KMS-11 (cell line): ENCODE results near the gene CMIP.

Experiments used
- H2AFZ ChIP-seq: fragments of 200-600 bp; sonication (generic); 2 replicates; pipeline ENCODE4 v1.6.1; 2016; ENCODE audit warnings: antibody characterized with exemption, mixed run types, low read depth
- H3K27ac ChIP-seq: fragments of 200-600 bp; sonication (generic); 2 replicates; pipeline ENCODE4 v1.6.1; 2016; ENCODE audit warnings: mild to moderate bottlenecking, mixed run types
- H3K27me3 ChIP-seq: fragments of 200-600 bp; sonication (generic); 2 replicates; pipeline ENCODE4 v1.6.1; 2017; ENCODE audit warnings: mild to moderate bottlenecking, low read depth, mixed run types, moderate library complexity; ENCODE audit not compliant: insufficient read depth
- H3K36me3 ChIP-seq: fragments of 200-600 bp; sonication (generic); 2 replicates; pipeline ENCODE4 v1.6.1; 2017; ENCODE audit warnings: mild to moderate bottlenecking, mixed run types; ENCODE audit not compliant: insufficient read depth
- H3K4me1 ChIP-seq: fragments of 200-600 bp; sonication (generic); 2 replicates; pipeline ENCODE4 v1.6.1; 2016; ENCODE audit warnings: mild to moderate bottlenecking, low read depth, mixed run types; ENCODE audit not compliant: poor library complexity, severe bottlenecking
- H3K4me2 ChIP-seq: fragments of 200-600 bp; sonication (generic); 2 replicates; pipeline ENCODE4 v1.7.0; 2016; ENCODE audit warnings: mild to moderate bottlenecking, mixed run types
- H3K4me3 ChIP-seq: fragments of 200-600 bp; sonication (generic); IDR thresholded peaks from 2 replicates; pipeline ENCODE4 v1.6.1; 2017; ENCODE audit warnings: low read depth, low read length, mixed read lengths; ENCODE audit not compliant: insufficient read depth
- H3K79me2 ChIP-seq: fragments of 200-600 bp; sonication (generic); 2 replicates; pipeline ENCODE4 v1.6.1; 2016; ENCODE audit warnings: low read depth, mixed run types; ENCODE audit not compliant: insufficient read depth
- H3K9ac ChIP-seq: fragments of 200-600 bp; sonication (generic); 2 replicates; pipeline ENCODE4 v1.6.1; 2016; ENCODE audit warnings: mild to moderate bottlenecking, mixed run types
- H4K20me1 ChIP-seq: fragments of 200-600 bp; sonication (generic); 2 replicates; pipeline ENCODE4 v1.6.1; 2016; ENCODE audit warnings: mild to moderate bottlenecking, mixed run types; ENCODE audit not compliant: insufficient read depth
- TF ChIP-seq, protein P1 (sequence below): fragments of 200-600 bp; sonication (generic); conservative IDR thresholded peaks from 2 replicates; pipeline ENCODE4 v1.6.1; 2017; ENCODE audit warnings: low read depth, mild to moderate bottlenecking, antibody characterized with exemption, low read length, moderate library complexity, mixed read lengths

The CMIP gene

DNA sequence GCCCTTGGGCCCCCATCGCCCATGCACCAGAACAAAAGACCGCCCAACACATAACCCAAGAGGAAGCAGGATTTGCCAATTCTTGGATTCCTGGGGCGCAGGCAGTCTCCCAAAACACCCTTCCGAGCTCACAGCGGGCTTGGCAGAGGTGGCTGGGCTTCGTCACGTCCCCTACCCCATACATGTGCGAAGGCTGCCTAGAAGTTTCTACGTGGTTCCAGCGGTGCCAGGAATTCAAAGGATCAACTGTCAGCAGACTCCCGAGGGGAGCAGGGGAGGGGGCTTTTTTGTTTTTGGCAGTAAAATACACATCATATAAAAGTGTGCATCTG is 253.7 kb downstream of the CMIP start:
- Histone ChIP-seq H3K27me3 (no peaks in the 10 kb centered on the region), H3K79me2 (no peaks in the 10 kb centered on the region), H4K20me1 (no peaks in the 10 kb centered on the region), H3K27ac (no peak overlapping the region), H3K4me3 (no peak overlapping the region), H3K36me3 (no peaks in the 10 kb centered on the region; the same call in 1 of the 2 replicates), H2AFZ (no peak overlapping the region), H3K4me2 (no peak overlapping the region), H3K9ac (no peak overlapping the region), H3K4me1 (peaks cover 7% of the 10 kb centered on the region)
- TF ChIP-seq, protein P1, sequence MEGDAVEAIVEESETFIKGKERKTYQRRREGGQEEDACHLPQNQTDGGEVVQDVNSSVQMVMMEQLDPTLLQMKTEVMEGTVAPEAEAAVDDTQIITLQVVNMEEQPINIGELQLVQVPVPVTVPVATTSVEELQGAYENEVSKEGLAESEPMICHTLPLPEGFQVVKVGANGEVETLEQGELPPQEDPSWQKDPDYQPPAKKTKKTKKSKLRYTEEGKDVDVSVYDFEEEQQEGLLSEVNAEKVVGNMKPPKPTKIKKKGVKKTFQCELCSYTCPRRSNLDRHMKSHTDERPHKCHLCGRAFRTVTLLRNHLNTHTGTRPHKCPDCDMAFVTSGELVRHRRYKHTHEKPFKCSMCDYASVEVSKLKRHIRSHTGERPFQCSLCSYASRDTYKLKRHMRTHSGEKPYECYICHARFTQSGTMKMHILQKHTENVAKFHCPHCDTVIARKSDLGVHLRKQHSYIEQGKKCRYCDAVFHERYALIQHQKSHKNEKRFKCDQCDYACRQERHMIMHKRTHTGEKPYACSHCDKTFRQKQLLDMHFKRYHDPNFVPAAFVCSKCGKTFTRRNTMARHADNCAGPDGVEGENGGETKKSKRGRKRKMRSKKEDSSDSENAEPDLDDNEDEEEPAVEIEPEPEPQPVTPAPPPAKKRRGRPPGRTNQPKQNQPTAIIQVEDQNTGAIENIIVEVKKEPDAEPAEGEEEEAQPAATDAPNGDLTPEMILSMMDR, result no peak

DNA sequence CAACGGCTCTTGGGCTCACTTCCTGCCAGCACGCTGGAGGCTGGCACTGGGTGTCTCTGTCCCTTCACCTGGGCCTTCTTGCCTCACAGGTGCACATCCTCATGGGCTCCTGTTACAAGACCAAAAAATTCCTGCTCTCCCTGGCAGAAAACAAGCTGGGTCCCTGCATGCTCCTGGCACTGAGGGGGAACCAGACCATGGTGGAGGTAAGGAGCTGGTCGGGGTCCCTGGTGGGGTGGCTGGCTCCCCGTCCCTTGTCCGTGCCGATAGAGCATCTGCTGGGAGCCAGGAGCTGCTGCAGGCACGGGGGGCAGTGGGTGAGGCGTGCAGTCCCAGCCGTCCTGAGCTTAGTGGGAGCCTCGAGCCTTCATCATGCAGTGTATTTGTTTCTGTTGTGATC is 255.0 kb downstream of the CMIP start:
- Histone ChIP-seq H3K4me1 (peaks cover 7% of the 10 kb centered on the region), H3K36me3 (no peaks in the 10 kb centered on the region), H3K79me2 (no peaks in the 10 kb centered on the region)

DNA sequence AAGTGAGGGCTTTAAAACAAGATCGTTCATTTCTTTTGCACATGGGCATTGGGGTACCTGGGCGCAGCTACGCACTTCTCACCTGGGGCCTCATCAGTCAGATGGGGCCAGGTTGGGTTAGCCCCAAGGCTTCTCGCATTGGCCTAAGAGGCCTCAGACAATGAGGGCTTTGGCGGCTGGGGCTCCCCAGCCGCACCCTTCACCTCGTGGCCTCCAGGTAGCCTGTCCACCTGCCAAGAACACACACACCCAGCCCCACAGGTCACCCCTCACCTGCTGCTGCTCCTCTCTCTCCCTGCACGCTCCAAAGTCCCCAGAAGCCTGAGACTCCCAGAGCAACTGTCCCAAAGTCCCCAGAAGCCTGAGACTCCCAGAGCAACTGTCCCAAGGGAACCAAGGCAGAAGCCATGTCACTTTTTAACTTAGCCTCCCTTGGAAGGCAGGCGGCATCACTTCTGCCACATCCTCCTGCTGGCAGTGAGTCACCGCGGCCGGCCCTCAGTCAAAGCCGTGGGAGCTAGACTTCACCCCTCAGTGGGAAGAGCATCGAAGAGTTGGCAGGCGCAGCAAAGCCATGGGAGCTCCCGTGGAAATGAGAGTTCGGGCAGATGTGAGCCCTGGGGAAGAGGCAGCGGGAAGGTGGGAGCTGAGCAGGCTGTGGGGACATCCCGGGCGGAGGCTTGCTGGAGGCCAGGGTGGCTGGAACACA is 255.6 kb downstream of the CMIP start:
- no peak overlapping the region for H3K9ac ChIP-seq
- TF ChIP-seq, protein P1, result no peak
- H2AFZ ChIP-seq, result no peak overlapping the region
- no peak overlapping the region for H3K4me2 ChIP-seq
- no peak overlapping the region for H3K4me3 ChIP-seq
- H3K4me1 ChIP-seq, result peaks cover 7% of the 10 kb centered on the region
- H4K20me1 ChIP-seq, result no peaks in the 10 kb centered on the region
- no peaks in the 10 kb centered on the region for H3K36me3 ChIP-seq
- no peaks in the 10 kb centered on the region for H3K79me2 ChIP-seq
- H3K27me3 ChIP-seq, result no peaks in the 10 kb centered on the region
- H3K27ac ChIP-seq, result no peak overlapping the region

More for the DNA sequence above, 255.0 kb downstream of the CMIP start:
- TF ChIP-seq, protein P1, result no peak
- H3K9ac ChIP-seq, result no peak overlapping the region
- H4K20me1 ChIP-seq, result no peaks in the 10 kb centered on the region
- H3K4me3 ChIP-seq, result no peak overlapping the region
- no peaks in the 10 kb centered on the region for H3K27me3 ChIP-seq
- H2AFZ ChIP-seq, result no peak overlapping the region
- H3K4me2 ChIP-seq, result no peak overlapping the region
- no peak overlapping the region for H3K27ac ChIP-seq

DNA sequence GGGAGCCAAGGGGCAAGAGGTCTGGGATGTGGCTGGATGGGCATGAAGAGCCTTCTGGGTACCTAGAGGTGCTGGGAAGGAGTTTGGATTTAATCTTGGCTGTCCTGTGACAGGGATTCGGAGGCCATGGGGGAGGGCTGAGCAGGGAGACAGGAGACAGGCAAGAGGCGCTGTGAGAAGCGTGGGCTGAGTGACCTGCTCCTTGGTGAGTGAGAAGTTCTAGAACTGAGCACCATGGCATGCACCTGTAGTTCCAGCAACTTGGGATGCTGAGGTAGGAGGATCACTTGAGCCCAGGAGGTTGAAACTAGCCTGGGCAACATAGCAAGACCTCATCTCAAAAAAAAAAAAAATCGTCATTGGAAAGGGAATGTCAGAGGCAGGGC is 256.2 kb downstream of the CMIP start:
- no peak overlapping the region for H3K27ac ChIP-seq
- peaks cover 7% of the 10 kb centered on the region for H3K4me1 ChIP-seq
- no peaks in the 10 kb centered on the region for H3K79me2 ChIP-seq
- H4K20me1 ChIP-seq, result no peaks in the 10 kb centered on the region
- no peak overlapping the region for H3K9ac ChIP-seq
- no peaks in the 10 kb centered on the region for H3K27me3 ChIP-seq
- H3K4me2 ChIP-seq, result no peak overlapping the region
- H3K4me3 ChIP-seq, result no peak overlapping the region
- TF ChIP-seq, protein P1, result no peak
- no peak overlapping the region for H2AFZ ChIP-seq
- no peaks in the 10 kb centered on the region for H3K36me3 ChIP-seq
